Coronary artery (tissue), 2 donors: ENCODE measurements around the gene CLIC5.

Experiments
- DNase-seq: peaks from one replicate; pipeline ENCODE4 v3.0.0-alpha.2; 2017; ENCODE audit warnings: low spot score
- H3K27ac ChIP-seq, 2 donors: fragments of 200-600 bp; sonication (generic); one replicate each; pipeline ENCODE4 v1.5.1; 2016 to 2019
- H3K4me3 ChIP-seq: fragments of 200-600 bp; sonication (generic); 2 replicates; pipeline ENCODE4 v1.5.1; 2016; ENCODE audit warnings: mild to moderate bottlenecking, moderate library complexity
- CTCF ChIP-seq: fragments of 200-600 bp; sonication (generic); IDR thresholded peaks from one replicate; pipeline ENCODE4 v1.5.1; 2019; ENCODE audit warnings: antibody characterized with exemption

CLIC5 gene

GRCh38 chr6:45974596-45974995 lies 41.1 kb downstream of the CLIC5 start:
- TF ChIP-seq CTCF: no peak
- Histone ChIP-seq H3K27ac (no peak overlapping the region), H3K4me3 (no peak overlapping the region)
- no peak for DNase-seq

- no peak for TF ChIP-seq CTCF
- H3K27ac ChIP-seq: no peak overlapping the region
- H3K4me3 ChIP-seq: no peak overlapping the region
- no peak for DNase-seq
Measured at GRCh38 chr6:45972795-45973503, 42.7 kb downstream of the CLIC5 start.

GRCh38 chr6:45971287-45971686 lies 44.4 kb downstream of the CLIC5 start:
- H3K27ac ChIP-seq: no peak overlapping the region
- TF ChIP-seq CTCF: no peak
- no peak overlapping the region for H3K4me3 ChIP-seq
- no peak for DNase-seq

GRCh38 chr6:45970326-45970725 lies 45.3 kb downstream of the CLIC5 start:
- Histone ChIP-seq H3K27ac (no peak overlapping the region), H3K4me3 (no peak overlapping the region)
- DNase-seq: no peak
- TF ChIP-seq CTCF: no peak

- DNase-seq: no peak
- Histone ChIP-seq H3K4me3 (no peak overlapping the region), H3K27ac (no peak overlapping the region)
- no peak for TF ChIP-seq CTCF
Measured at GRCh38 chr6:45969883-45970282, 45.8 kb downstream of the CLIC5 start.

- H3K27ac ChIP-seq: no peak overlapping the region
- no peak for TF ChIP-seq CTCF
Measured at GRCh38 chr6:45969026-45969425, 46.6 kb downstream of the CLIC5 start.

GRCh38 chr6:45967363-45967762 lies 48.3 kb downstream of the CLIC5 start:
- H3K27ac ChIP-seq: no peak overlapping the region
- H3K4me3 ChIP-seq: no peak overlapping the region
- no peak for DNase-seq
- TF ChIP-seq CTCF: no peak

More at GRCh38 chr6:45969026-45969425, 46.6 kb downstream of the CLIC5 start:
- no peak overlapping the region for H3K4me3 ChIP-seq
- no peak for DNase-seq
